A172 (cell line): ENCODE results near the gene TTC16. TPM values are rescaled to one million over a fixed set of nuclear protein-coding genes. Genes with fewer than 3 reads are reported as not detected.

Source experiments
- total RNA-seq: library from RNA; depleted of rRNA; stranded (reverse); fragments of >200 nt; shearing (Covaris generic); gene quantifications from 2 replicates; pipeline ENCODE4 v1.2.3, GENCODE V29; 2014; rRNA removed

TTC16 gene
- total RNA-seq, 1 experiment from 2014 or later, result 0.05 TPM

Other genes with a start within 250 kb of the TTC16 start
- gene STXBP1, start 103.8 kb upstream of the TTC16 start, total RNA-seq, result 20.8 and 63.2 TPM in 2 replicates
- not detected in 2 replicates for gene CFAP157, start 9.1 kb upstream of the TTC16 start, total RNA-seq
- gene PTRH1, start 416 bp upstream of the TTC16 start, total RNA-seq, result 43.8 and 55.8 TPM in 2 replicates
- gene TOR2A, start 19.2 kb downstream of the TTC16 start, total RNA-seq, result 12.7 and 16.3 TPM in 2 replicates
- gene SH2D3C, start 62.6 kb downstream of the TTC16 start, total RNA-seq, result 1.7 and 2.1 TPM in 2 replicates
- gene CDK9, start 70.0 kb downstream of the TTC16 start, total RNA-seq, result 36.9 and 61.3 TPM in 2 replicates
- gene FPGS, start 86.8 kb downstream of the TTC16 start, total RNA-seq, result 146 and 147 TPM in 2 replicates
- gene ENG, start 138.6 kb downstream of the TTC16 start, total RNA-seq, result 35.4 and 49.5 TPM in 2 replicates
- 151 and 173 TPM in 2 replicates for gene AK1, start 161.6 kb downstream of the TTC16 start, total RNA-seq
- 40.6 and 61.6 TPM in 2 replicates for gene ST6GALNAC6, start 183.5 kb downstream of the TTC16 start, total RNA-seq
- gene ST6GALNAC4, start 201.0 kb downstream of the TTC16 start, total RNA-seq, result 32.7 and 38.3 TPM in 2 replicates
- 1.6 and 3.4 TPM in 2 replicates for gene PIP5KL1, start 214.7 kb downstream of the TTC16 start, total RNA-seq
- gene DPM2, start 221.8 kb downstream of the TTC16 start, total RNA-seq, result 49.7 and 50.5 TPM in 2 replicates